Activated CD4-positive, alpha-beta T cell treated with anti-CD3 and anti-CD28 coated beads for 4 hours (primary cell): ENCODE results near the gene FER.
"Not testable (repeated sequence)": the region's sequence is repeated elsewhere in the genome, so short reads cannot be mapped to it uniquely, and the experiment has no call there.

Source experiments
- DNase-seq, 2 donors: peaks; one replicate each; pipeline ENCODE4 v3.0.0-alpha.2; 2020

FER gene

GRCh38 chr5:108801301-108801700, 53.6 kb downstream of the FER start:
- DNase-seq, result no peak

GRCh38 chr5:108801776-108802175, 54.1 kb downstream of the FER start:
- DNase-seq, result no peak

- no peak for DNase-seq
These were observed 63.0 kb downstream of the FER start for GRCh38 chr5:108810717-108811116.

GRCh38 chr5:108813673-108814072, 66.0 kb downstream of the FER start:
- no peak for DNase-seq

- DNase-seq, result no peak
These were observed 66.9 kb downstream of the FER start for GRCh38 chr5:108814551-108814950.

- no peak for DNase-seq
These were observed 71.0 kb downstream of the FER start for GRCh38 chr5:108818613-108819272.

- no peak for DNase-seq
These were observed 73.3 kb downstream of the FER start for GRCh38 chr5:108820983-108821382.

GRCh38 chr5:108822211-108822947, 74.7 kb downstream of the FER start:
- DNase-seq, result no peak

GRCh38 chr5:108827131-108827530, 79.4 kb downstream of the FER start:
- DNase-seq, result no peak

GRCh38 chr5:108830705-108831276, 83.1 kb downstream of the FER start:
- no peak for DNase-seq

- no peak for DNase-seq
These were observed 88.8 kb downstream of the FER start for GRCh38 chr5:108836492-108836891.

GRCh38 chr5:108842260-108842941, 94.7 kb downstream of the FER start:
- not testable (repeated sequence) for DNase-seq

- not testable (repeated sequence) for DNase-seq
These were observed 103.4 kb downstream of the FER start for GRCh38 chr5:108851129-108851528.

GRCh38 chr5:108857905-108858304, 110.2 kb downstream of the FER start:
- no peak for DNase-seq

GRCh38 chr5:108858959-108859358, 111.3 kb downstream of the FER start:
- DNase-seq, result no peak

- no peak for DNase-seq
These were observed 114.5 kb downstream of the FER start for GRCh38 chr5:108862211-108862610.

GRCh38 chr5:108866097-108866496, 118.4 kb downstream of the FER start:
- not testable (repeated sequence) for DNase-seq

- DNase-seq, result no peak
These were observed 120.0 kb downstream of the FER start for GRCh38 chr5:108867656-108868055.

- no peak for DNase-seq
These were observed 121.4 kb downstream of the FER start for GRCh38 chr5:108869066-108869465.

GRCh38 chr5:108876451-108876850, 128.8 kb downstream of the FER start:
- DNase-seq, result no peak

GRCh38 chr5:108878756-108879155, 131.1 kb downstream of the FER start:
- no peak for DNase-seq

- DNase-seq, result no peak
These were observed 133.4 kb downstream of the FER start for GRCh38 chr5:108881133-108881532.

- DNase-seq, result no peak
These were observed 137.0 kb downstream of the FER start for GRCh38 chr5:108884736-108885135.

GRCh38 chr5:108898257-108898656, 150.6 kb downstream of the FER start:
- DNase-seq, result no peak
